Transverse colon (tissue), 4 donors: Measurements from ENCODE around the gene SMIM10L2A.

Experiments
- CTCF ChIP-seq, 5 experiments: fragments of 200-600 bp in 3 of 5; fragments of 450-650 bp in 2 of 5; sonication (generic) in 3 of 5; IDR thresholded peaks; 1 replicate in 2 of 5; 2 replicates in 3 of 5; pipeline ENCODE4 v1.5.1; 2016 to 2017; ENCODE audit warnings: antibody characterized with exemption in 5 of 5, inconsistent platforms in 3 of 5, mild to moderate bottlenecking in 2 of 5, moderate library complexity in 1 of 5
- EP300 ChIP-seq: sonication (generic); formaldehyde crosslinking; IDR thresholded peaks from one replicate; pipeline ENCODE4 v1.6.1; 2017; ENCODE audit warnings: antibody characterized with exemption, low read depth
- POLR2A ChIP-seq: fragments of 450-650 bp; IDR thresholded peaks from one replicate; pipeline ENCODE4 v1.6.1; 2016; ENCODE audit warnings: antibody characterized with exemption, mild to moderate bottlenecking, moderate library complexity
- POLR2AphosphoS5 ChIP-seq, 3 donors: sonication (generic); formaldehyde crosslinking; IDR thresholded peaks; one replicate each; pipeline ENCODE4 v1.6.1; 2016; ENCODE audit warnings: antibody characterized with exemption in 3 of 3

- TF ChIP-seq POLR2AphosphoS5 (IDR thresholded peaks at IDR 0.05) (no peak), CTCF (IDR thresholded peaks at IDR 0.05) (no peak), EP300 (no peak), POLR2A (no peak)
Measured at GRCh38 chrX:135432881-135433521, 11.3 kb downstream of the SMIM10L2A start.
